Astrocyte (in vitro differentiated cells and primary cell): ENCODE data around the gene TBX18. TPM values are rescaled to one million over a fixed set of nuclear protein-coding genes. Genes with fewer than 3 reads are reported as not detected.

Experiments
- DNase-seq: peaks from one replicate; pipeline ENCODE4 v3.0.0-alpha.2; 2010; ENCODE audit warnings: low read depth
- FAIRE-seq: peaks from 2 replicates; lab custom pipeline; 2011; peaks lifted over from hg19 to GRCh38; lab: Jason Lieb, UNC
- H2AFZ ChIP-seq: 2 replicates; pipeline ENCODE4 v1.6.0; 2012; ENCODE audit warnings: low read depth, low read length, inconsistent platforms
- H3K27ac ChIP-seq: 2 replicates; pipeline ENCODE4 v1.5.1; 2011; ENCODE audit warnings: low read depth, low read length, inconsistent platforms
- H3K27me3 ChIP-seq: 2 replicates; pipeline ENCODE4 v1.6.0; 2011; ENCODE audit warnings: low read length, inconsistent platforms; ENCODE audit not compliant: insufficient read depth
- H3K36me3 ChIP-seq: 2 replicates; pipeline ENCODE4 v1.5.1; 2011; ENCODE audit warnings: low read length, inconsistent platforms; ENCODE audit not compliant: insufficient read depth
- H3K4me1 ChIP-seq: 2 replicates; pipeline ENCODE4 v1.5.1; 2011; ENCODE audit warnings: low read length, inconsistent platforms; ENCODE audit not compliant: insufficient read depth
- H3K4me2 ChIP-seq: 2 replicates; pipeline ENCODE4 v1.6.0; 2012; ENCODE audit warnings: low read length, inconsistent platforms
- H3K4me3 ChIP-seq: 2 replicates; pipeline ENCODE4 v1.5.1; 2011; ENCODE audit warnings: low read depth, mild to moderate bottlenecking, low read length, inconsistent platforms; ENCODE audit not compliant: insufficient read depth
- H3K79me2 ChIP-seq: 2 replicates; pipeline ENCODE4 v1.6.0; 2012; ENCODE audit warnings: mild to moderate bottlenecking, low read length, inconsistent platforms; ENCODE audit not compliant: insufficient read depth
- H3K9ac ChIP-seq: 2 replicates; pipeline ENCODE4 v1.6.0; 2012; ENCODE audit warnings: mild to moderate bottlenecking, low read length, inconsistent platforms
- H3K9me3 ChIP-seq: 2 replicates; pipeline ENCODE4 v1.5.1; 2012; ENCODE audit warnings: low read depth, mild to moderate bottlenecking, low read length, inconsistent platforms; ENCODE audit not compliant: insufficient read depth
- H4K20me1 ChIP-seq: 2 replicates; pipeline ENCODE4 v1.6.0; 2012; ENCODE audit warnings: low read length, inconsistent platforms; ENCODE audit not compliant: insufficient read depth
- H3K27ac Mint-ChIP-seq: one replicate; pipeline ENCODE4 v1.8.0; 2021; ENCODE audit warnings: mild to moderate bottlenecking, mixed read lengths; ENCODE audit not compliant: unreplicated experiment
- H3K27me3 Mint-ChIP-seq: one replicate; pipeline ENCODE4 v1.8.0; 2021; ENCODE audit warnings: low read depth, mixed read lengths; ENCODE audit not compliant: unreplicated experiment
- H3K36me3 Mint-ChIP-seq: one replicate; pipeline ENCODE4 v1.8.0; 2021; ENCODE audit warnings: low read depth, mixed read lengths; ENCODE audit not compliant: unreplicated experiment
- H3K4me1 Mint-ChIP-seq: one replicate; pipeline ENCODE4 v1.8.0; 2021; ENCODE audit warnings: low read depth, mixed read lengths; ENCODE audit not compliant: unreplicated experiment
- H3K4me3 Mint-ChIP-seq: one replicate; pipeline ENCODE4 v1.8.0; 2021; ENCODE audit warnings: mild to moderate bottlenecking, moderate library complexity, mixed read lengths; ENCODE audit not compliant: unreplicated experiment
- H3K9me3 Mint-ChIP-seq: one replicate; pipeline ENCODE4 v1.8.0; 2021; ENCODE audit warnings: mild to moderate bottlenecking, mixed read lengths; ENCODE audit not compliant: unreplicated experiment
- CTCF ChIP-seq: IDR thresholded peaks from 2 replicates; pipeline ENCODE4 v1.5.1; 2011; ENCODE audit warnings: low read depth, mild to moderate bottlenecking, inconsistent platforms, low read length, moderate library complexity; ENCODE audit not compliant: insufficient read depth
- EZH2 ChIP-seq: IDR thresholded peaks from 2 replicates; pipeline ENCODE4 v1.6.1; 2012; ENCODE audit warnings: mild to moderate bottlenecking, low read length, inconsistent platforms; ENCODE audit not compliant: insufficient read depth
- total RNA-seq: library from RNA; stranded (reverse); gene quantifications from 2 replicates; pipeline ENCODE4 v1.2.1, GENCODE V29; 2021

The TBX18 gene
- total RNA-seq, 1 donor from 2014 or later: 12.5 TPM

DNA sequence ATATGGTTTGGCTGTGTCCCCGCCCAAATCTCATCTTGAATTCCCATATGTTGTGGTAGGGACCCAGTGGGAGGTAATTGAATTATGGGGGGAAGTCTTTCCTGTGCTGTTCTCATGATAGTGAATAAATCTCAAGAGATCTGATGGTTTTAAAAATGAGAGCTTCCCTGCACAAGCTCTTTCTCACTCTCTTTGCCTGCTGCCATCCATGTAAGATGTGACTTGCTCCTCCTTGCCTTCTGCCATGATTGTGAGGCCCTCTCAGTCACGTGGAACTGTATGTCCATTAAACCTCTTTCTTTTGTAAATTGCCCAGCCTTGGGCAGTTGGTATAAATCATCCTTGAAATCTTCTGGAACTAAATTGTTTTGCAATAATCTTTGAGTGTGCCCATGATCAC is 31.9 kb upstream of the TBX18 start:
- TF ChIP-seq EZH2: no peak
- no peak for TF ChIP-seq CTCF
- no peak overlapping the region for H3K9ac ChIP-seq
- H3K4me2 ChIP-seq: no peak overlapping the region
- no peaks in the 10 kb centered on the region for H3K9me3 ChIP-seq
- no peaks in the 10 kb centered on the region for H3K79me2 ChIP-seq
- H4K20me1 ChIP-seq: no peaks in the 10 kb centered on the region
- H3K27ac Mint-ChIP-seq: no peak overlapping the region
- H3K4me3 ChIP-seq: no peak overlapping the region
- H3K27me3 ChIP-seq: no peaks in the 10 kb centered on the region
- H3K4me1 Mint-ChIP-seq: peaks cover 2% of the 10 kb centered on the region
- H3K36me3 Mint-ChIP-seq: no peaks in the 10 kb centered on the region
- H3K9me3 Mint-ChIP-seq: peaks cover 2% of the 10 kb centered on the region
- no peaks in the 10 kb centered on the region for H3K36me3 ChIP-seq
- no peak for DNase-seq
- H3K27ac ChIP-seq: no peak overlapping the region
- FAIRE-seq: no peak
- no peaks in the 10 kb centered on the region for H3K4me1 ChIP-seq
- no peak overlapping the region for H2AFZ ChIP-seq
- H3K4me3 Mint-ChIP-seq: no peak overlapping the region
- H3K27me3 Mint-ChIP-seq: peaks cover 12% of the 10 kb centered on the region

DNA sequence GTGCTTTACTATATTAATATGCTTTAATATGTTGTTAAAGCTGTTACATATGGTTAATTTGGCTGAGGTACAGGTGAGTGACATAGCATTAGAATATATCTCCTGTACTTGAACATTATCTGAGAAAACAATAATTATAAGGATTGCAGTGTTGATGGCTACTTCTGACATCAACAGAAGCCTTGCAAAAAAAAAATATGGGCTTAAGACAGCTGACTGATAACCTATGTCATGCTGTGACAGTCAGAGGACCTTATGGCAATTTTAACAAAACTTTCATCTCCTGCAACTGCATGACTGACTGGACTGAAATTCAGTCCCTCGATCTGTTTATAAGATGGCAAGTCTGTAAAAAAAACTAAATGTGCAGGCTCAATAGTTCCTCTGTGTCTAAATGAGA is 27.5 kb upstream of the TBX18 start:
- no peaks in the 10 kb centered on the region for H3K27me3 Mint-ChIP-seq
- no peak overlapping the region for H3K4me2 ChIP-seq
- H4K20me1 ChIP-seq: no peaks in the 10 kb centered on the region
- H3K36me3 ChIP-seq: no peaks in the 10 kb centered on the region
- no peak overlapping the region for H3K27ac Mint-ChIP-seq
- no peak overlapping the region for H3K4me3 Mint-ChIP-seq
- H3K9ac ChIP-seq: no peak overlapping the region
- peaks cover 2% of the 10 kb centered on the region for H3K9me3 Mint-ChIP-seq
- no peaks in the 10 kb centered on the region for H3K9me3 ChIP-seq
- no peaks in the 10 kb centered on the region for H3K27me3 ChIP-seq
- H2AFZ ChIP-seq: no peak overlapping the region
- no peak overlapping the region for H3K4me3 ChIP-seq
- DNase-seq (no peak), FAIRE-seq (no peak)
- no peaks in the 10 kb centered on the region for H3K36me3 Mint-ChIP-seq
- no peaks in the 10 kb centered on the region for H3K4me1 ChIP-seq
- no peaks in the 10 kb centered on the region for H3K79me2 ChIP-seq
- peaks cover 5% of the 10 kb centered on the region for H3K4me1 Mint-ChIP-seq
- H3K27ac ChIP-seq: no peak overlapping the region
- no peak for TF ChIP-seq CTCF
- TF ChIP-seq EZH2: no peak

- Histone ChIP-seq H3K4me1 (no peaks in the 10 kb centered on the region), H3K4me2 (peak overlapping the region; percentile 65), H4K20me1 (no peaks in the 10 kb centered on the region), H3K27ac (no peak overlapping the region), H3K9me3 (no peaks in the 10 kb centered on the region), H3K36me3 (no peaks in the 10 kb centered on the region), H3K79me2 (no peaks in the 10 kb centered on the region), H3K27me3 (no peaks in the 10 kb centered on the region), H2AFZ (no peak overlapping the region), H3K4me3 (no peak overlapping the region), H3K9ac (no peak overlapping the region)
- DNase-seq (no peak), FAIRE-seq (peak; percentile 5)
- TF ChIP-seq EZH2 (no peak), CTCF (no peak)
- Mint-ChIP-seq H3K9me3 (peaks cover 2% of the 10 kb centered on the region), H3K27me3 (no peaks in the 10 kb centered on the region), H3K4me1 (peaks cover 5% of the 10 kb centered on the region), H3K4me3 (no peak overlapping the region), H3K27ac (no peak overlapping the region), H3K36me3 (no peaks in the 10 kb centered on the region)
These were observed 26.8 kb upstream of the TBX18 start for GRCh38 chr6:84791233-84791632.
